ENCODE results near the gene STAT4. TPM values are rescaled to one million over a fixed set of nuclear protein-coding genes. Genes with fewer than 3 reads are reported as not detected.

The STAT4 gene
- total RNA-seq, 1 experiment from 2014 or later, result 0.44 TPM

DNA sequence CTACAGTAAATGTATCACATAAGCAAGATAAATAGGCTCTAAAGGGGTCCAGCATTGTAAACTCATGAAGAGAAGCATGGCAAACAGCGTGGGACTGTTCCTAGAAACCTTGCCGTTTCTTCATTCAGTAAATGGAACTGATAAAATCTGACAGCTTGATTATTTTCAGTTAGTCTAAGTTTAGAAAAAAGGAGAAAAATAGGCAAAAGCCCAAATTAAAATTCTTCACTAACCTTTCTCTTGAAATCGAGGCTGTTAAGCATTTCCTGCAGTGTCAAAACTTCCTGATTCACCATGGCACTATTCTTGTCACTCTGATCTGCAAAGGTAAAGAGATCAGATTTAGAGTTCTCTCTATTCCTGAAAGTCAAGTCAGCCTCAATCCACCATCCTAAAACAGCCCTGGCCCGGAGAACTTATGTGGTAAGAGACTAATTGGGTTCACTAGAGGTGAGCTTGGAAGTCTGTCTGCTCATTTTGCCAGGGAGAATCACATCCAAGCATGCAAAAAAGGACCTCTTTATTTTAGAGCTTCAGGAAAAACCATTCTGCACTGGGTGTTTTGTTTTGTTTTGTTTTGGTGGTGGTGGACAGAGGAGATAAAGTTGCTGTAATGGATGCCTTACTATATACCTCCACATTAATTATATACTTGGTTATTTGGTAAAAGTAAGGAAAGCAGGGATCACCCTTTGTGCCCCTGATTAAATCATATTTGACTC, 84.4 kb downstream of the STAT4 start (continued):
- no peak for TF ChIP-seq NR2C2 (CRISPR knock-in tag; IDR thresholded peaks at IDR 0.05)
- TF ChIP-seq, protein P1, sequence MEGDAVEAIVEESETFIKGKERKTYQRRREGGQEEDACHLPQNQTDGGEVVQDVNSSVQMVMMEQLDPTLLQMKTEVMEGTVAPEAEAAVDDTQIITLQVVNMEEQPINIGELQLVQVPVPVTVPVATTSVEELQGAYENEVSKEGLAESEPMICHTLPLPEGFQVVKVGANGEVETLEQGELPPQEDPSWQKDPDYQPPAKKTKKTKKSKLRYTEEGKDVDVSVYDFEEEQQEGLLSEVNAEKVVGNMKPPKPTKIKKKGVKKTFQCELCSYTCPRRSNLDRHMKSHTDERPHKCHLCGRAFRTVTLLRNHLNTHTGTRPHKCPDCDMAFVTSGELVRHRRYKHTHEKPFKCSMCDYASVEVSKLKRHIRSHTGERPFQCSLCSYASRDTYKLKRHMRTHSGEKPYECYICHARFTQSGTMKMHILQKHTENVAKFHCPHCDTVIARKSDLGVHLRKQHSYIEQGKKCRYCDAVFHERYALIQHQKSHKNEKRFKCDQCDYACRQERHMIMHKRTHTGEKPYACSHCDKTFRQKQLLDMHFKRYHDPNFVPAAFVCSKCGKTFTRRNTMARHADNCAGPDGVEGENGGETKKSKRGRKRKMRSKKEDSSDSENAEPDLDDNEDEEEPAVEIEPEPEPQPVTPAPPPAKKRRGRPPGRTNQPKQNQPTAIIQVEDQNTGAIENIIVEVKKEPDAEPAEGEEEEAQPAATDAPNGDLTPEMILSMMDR (IDR thresholded peaks at IDR 0.05), result no peak

DNA sequence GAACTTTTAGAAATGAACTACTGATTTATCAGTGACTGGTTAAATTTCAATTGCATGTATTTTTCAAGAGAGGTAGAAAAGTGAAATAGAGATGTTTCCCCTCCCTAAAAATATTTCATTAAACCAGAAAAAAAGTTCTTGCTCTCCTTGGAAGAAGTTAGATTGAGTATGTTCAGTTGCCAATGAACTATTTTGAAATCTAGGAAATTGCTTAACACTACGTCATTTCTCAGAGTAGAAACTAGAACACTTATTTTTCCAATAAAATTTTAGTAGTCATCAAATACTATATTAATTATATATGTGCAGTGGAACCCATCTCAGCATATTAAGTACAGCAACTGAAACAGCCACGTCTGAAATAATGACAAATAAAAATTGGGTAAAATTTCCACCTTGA, 85.0 kb downstream of the STAT4 start:
- ATAC-seq (no peak), DNase-seq (ENCODE audit: low spot score) (no peak)
- no peaks in the 10 kb centered on the region for H3K27me3 Mint-ChIP-seq (ENCODE audit: low read depth)
- ChIA-PET CTCF (no interaction called here), POLR2A (no interaction called here)
- H3K9me3 Mint-ChIP-seq, result no peaks in the 10 kb centered on the region
- no peaks in the 10 kb centered on the region for H3K36me3 Mint-ChIP-seq
- TF ChIP-seq ELF4 (CRISPR knock-in tag; IDR thresholded peaks at IDR 0.05; ENCODE audit: low read depth) (no peak), CBFB (CRISPR knock-in tag; IDR thresholded peaks at IDR 0.05; ENCODE audit: low read depth) (no peak), SMAD4 (CRISPR knock-in tag; IDR thresholded peaks at IDR 0.05) (no peak), JUN (CRISPR knock-in tag; IDR thresholded peaks at IDR 0.05) (no peak), HMGA2 (CRISPR knock-in tag; IDR thresholded peaks at IDR 0.05) (no peak), NFE2L1 (CRISPR knock-in tag; IDR thresholded peaks at IDR 0.05) (no peak), ZNF138 (CRISPR knock-in tag; conservative IDR thresholded peaks at IDR 0.05) (no peak)
- TF ChIP-seq, protein P2, sequence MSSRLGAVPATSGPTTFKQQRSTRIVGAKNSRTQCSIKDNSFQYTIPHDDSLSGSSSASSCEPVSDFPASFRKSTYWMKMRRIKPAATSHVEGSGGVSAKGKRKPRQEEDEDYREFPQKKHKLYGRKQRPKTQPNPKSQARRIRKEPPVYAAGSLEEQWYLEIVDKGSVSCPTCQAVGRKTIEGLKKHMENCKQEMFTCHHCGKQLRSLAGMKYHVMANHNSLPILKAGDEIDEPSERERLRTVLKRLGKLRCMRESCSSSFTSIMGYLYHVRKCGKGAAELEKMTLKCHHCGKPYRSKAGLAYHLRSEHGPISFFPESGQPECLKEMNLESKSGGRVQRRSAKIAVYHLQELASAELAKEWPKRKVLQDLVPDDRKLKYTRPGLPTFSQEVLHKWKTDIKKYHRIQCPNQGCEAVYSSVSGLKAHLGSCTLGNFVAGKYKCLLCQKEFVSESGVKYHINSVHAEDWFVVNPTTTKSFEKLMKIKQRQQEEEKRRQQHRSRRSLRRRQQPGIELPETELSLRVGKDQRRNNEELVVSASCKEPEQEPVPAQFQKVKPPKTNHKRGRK (CRISPR knock-in tag; IDR thresholded peaks at IDR 0.05; ENCODE audit: borderline replicate concordance), result no peak
- TF ChIP-seq, protein P3, sequence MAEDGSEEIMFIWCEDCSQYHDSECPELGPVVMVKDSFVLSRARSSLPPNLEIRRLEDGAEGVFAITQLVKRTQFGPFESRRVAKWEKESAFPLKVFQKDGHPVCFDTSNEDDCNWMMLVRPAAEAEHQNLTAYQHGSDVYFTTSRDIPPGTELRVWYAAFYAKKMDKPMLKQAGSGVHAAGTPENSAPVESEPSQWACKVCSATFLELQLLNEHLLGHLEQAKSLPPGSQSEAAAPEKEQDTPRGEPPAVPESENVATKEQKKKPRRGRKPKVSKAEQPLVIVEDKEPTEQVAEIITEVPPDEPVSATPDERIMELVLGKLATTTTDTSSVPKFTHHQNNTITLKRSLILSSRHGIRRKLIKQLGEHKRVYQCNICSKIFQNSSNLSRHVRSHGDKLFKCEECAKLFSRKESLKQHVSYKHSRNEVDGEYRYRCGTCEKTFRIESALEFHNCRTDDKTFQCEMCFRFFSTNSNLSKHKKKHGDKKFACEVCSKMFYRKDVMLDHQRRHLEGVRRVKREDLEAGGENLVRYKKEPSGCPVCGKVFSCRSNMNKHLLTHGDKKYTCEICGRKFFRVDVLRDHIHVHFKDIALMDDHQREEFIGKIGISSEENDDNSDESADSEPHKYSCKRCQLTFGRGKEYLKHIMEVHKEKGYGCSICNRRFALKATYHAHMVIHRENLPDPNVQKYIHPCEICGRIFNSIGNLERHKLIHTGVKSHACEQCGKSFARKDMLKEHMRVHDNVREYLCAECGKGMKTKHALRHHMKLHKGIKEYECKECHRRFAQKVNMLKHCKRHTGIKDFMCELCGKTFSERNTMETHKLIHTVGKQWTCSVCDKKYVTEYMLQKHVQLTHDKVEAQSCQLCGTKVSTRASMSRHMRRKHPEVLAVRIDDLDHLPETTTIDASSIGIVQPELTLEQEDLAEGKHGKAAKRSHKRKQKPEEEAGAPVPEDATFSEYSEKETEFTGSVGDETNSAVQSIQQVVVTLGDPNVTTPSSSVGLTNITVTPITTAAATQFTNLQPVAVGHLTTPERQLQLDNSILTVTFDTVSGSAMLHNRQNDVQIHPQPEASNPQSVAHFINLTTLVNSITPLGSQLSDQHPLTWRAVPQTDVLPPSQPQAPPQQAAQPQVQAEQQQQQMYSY (CRISPR knock-in tag; IDR thresholded peaks at IDR 0.05), result no peak
- TF ChIP-seq, protein P4, sequence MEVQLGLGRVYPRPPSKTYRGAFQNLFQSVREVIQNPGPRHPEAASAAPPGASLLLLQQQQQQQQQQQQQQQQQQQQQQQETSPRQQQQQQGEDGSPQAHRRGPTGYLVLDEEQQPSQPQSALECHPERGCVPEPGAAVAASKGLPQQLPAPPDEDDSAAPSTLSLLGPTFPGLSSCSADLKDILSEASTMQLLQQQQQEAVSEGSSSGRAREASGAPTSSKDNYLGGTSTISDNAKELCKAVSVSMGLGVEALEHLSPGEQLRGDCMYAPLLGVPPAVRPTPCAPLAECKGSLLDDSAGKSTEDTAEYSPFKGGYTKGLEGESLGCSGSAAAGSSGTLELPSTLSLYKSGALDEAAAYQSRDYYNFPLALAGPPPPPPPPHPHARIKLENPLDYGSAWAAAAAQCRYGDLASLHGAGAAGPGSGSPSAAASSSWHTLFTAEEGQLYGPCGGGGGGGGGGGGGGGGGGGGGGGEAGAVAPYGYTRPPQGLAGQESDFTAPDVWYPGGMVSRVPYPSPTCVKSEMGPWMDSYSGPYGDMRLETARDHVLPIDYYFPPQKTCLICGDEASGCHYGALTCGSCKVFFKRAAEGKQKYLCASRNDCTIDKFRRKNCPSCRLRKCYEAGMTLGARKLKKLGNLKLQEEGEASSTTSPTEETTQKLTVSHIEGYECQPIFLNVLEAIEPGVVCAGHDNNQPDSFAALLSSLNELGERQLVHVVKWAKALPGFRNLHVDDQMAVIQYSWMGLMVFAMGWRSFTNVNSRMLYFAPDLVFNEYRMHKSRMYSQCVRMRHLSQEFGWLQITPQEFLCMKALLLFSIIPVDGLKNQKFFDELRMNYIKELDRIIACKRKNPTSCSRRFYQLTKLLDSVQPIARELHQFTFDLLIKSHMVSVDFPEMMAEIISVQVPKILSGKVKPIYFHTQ (CRISPR knock-in tag; IDR thresholded peaks at IDR 0.05), result no peak
- TF ChIP-seq, protein P5, sequence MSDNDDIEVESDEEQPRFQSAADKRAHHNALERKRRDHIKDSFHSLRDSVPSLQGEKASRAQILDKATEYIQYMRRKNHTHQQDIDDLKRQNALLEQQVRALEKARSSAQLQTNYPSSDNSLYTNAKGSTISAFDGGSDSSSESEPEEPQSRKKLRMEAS (CRISPR knock-in tag; IDR thresholded peaks at IDR 0.05), result no peak
- TF ChIP-seq, protein P6, sequence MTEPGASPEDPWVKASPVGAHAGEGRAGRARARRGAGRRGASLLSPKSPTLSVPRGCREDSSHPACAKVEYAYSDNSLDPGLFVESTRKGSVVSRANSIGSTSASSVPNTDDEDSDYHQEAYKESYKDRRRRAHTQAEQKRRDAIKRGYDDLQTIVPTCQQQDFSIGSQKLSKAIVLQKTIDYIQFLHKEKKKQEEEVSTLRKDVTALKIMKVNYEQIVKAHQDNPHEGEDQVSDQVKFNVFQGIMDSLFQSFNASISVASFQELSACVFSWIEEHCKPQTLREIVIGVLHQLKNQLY (CRISPR knock-in tag; IDR thresholded peaks at IDR 0.05), result no peak
- H3K27ac Mint-ChIP-seq, result no peak overlapping the region
- H3K4me3 Mint-ChIP-seq, result no peak overlapping the region
- H3K4me1 Mint-ChIP-seq, result peaks cover 17% of the 10 kb centered on the region
